Fibroblast of lung (primary cell): Measurements from ENCODE around the gene PHOSPHO2. TPM values are rescaled to one million over a fixed set of nuclear protein-coding genes. Genes with fewer than 3 reads are reported as not detected.

Source experiments
- DNase-seq, 2 donors: peaks; one replicate each; pipeline versions ENCODE4 v3.0.0 to v3.0.0-alpha.2; 2010; ENCODE audit warnings: low read depth in 2 of 2
- H2AFZ ChIP-seq: 2 replicates; pipeline ENCODE4 v1.5.1; 2012; ENCODE audit warnings: low read length, control low read depth, inconsistent platforms
- H3K27ac ChIP-seq: 2 replicates; pipeline ENCODE4 v1.5.1; 2011; ENCODE audit warnings: low read length, control low read depth; ENCODE audit not compliant: insufficient read depth
- H3K27me3 ChIP-seq: 2 replicates; pipeline ENCODE4 v1.5.1; 2011; ENCODE audit warnings: mild to moderate bottlenecking, low read length; ENCODE audit not compliant: control insufficient read depth, insufficient read depth
- H3K36me3 ChIP-seq: 2 replicates; pipeline ENCODE4 v1.5.1; 2011; ENCODE audit warnings: low read length; ENCODE audit not compliant: control insufficient read depth, insufficient read depth
- H3K4me1 ChIP-seq: 2 replicates; pipeline ENCODE4 v1.5.1; 2011; ENCODE audit warnings: low read length; ENCODE audit not compliant: control insufficient read depth, insufficient read depth; ENCODE audit errors: extremely low read depth
- H3K4me2 ChIP-seq: 2 replicates; pipeline ENCODE4 v1.5.1; 2011; ENCODE audit warnings: low read length, control low read depth; ENCODE audit not compliant: insufficient read depth; ENCODE audit errors: extremely low read depth
- H3K4me3 ChIP-seq, 4 experiments: fragments of 200-600 bp in 1 of 4; sonication (generic) in 1 of 4; replicated peaks in 1 of 4; 2 replicates each; pipeline ENCODE4 v1.5.1; 2011 to 2016; ENCODE audit warnings: low read length in 4 of 4, low read depth in 3 of 4, mild to moderate bottlenecking in 3 of 4, control low read depth in 2 of 4, inconsistent platforms in 1 of 4, mixed read lengths in 1 of 4; ENCODE audit not compliant: insufficient read depth in 1 of 4; ENCODE audit errors: control extremely low read depth in 1 of 4
- H3K79me2 ChIP-seq: 2 replicates; pipeline ENCODE4 v1.5.1; 2012; ENCODE audit warnings: mild to moderate bottlenecking, low read length, inconsistent platforms; ENCODE audit not compliant: control insufficient read depth, insufficient read depth
- H3K9ac ChIP-seq: 2 replicates; pipeline ENCODE4 v1.5.1; 2011; ENCODE audit warnings: mild to moderate bottlenecking, low read length, control low read depth; ENCODE audit not compliant: insufficient read depth
- H3K9me3 ChIP-seq: 2 replicates; pipeline ENCODE4 v1.5.1; 2012; ENCODE audit warnings: low read depth, low read length; ENCODE audit not compliant: control insufficient read depth, insufficient read depth
- H4K20me1 ChIP-seq: 2 replicates; pipeline ENCODE4 v1.5.1; 2011; ENCODE audit warnings: low read length; ENCODE audit not compliant: control insufficient read depth, insufficient read depth; ENCODE audit errors: extremely low read depth
- EZH2 ChIP-seq: IDR thresholded peaks from 2 replicates; pipeline ENCODE4 v1.5.1; 2012; ENCODE audit warnings: low read length, control low read depth, mild to moderate bottlenecking; ENCODE audit errors: missing control alignments
- polyA plus RNA-seq, 2 donors: library from polyadenylated mRNA; depleted of rRNA in 1 of 2; stranded (reverse) in 1 of 2; unstranded in 1 of 2; fragments of >200 nt; gene quantifications; 2 replicates each; pipeline ENCODE4 v1.2.1, GENCODE V29; 2011 to 2012; ENCODE audit warnings: missing spikeins in 1 of 2
- total RNA-seq: library from RNA; depleted of rRNA; stranded (reverse); fragments of >200 nt; gene quantifications from 2 replicates; pipeline ENCODE4 v1.2.1, GENCODE V29; 2014
- TF ChIP-seq, protein P1 (sequence below), 2 donors: IDR thresholded peaks in 1 of 2; conservative IDR thresholded peaks in 1 of 2; 1 replicate in 1 of 2; 2 replicates in 1 of 2; pipeline ENCODE4 v1.5.1; 2011 to 2012; ENCODE audit warnings: low read length in 2 of 2, control low read depth in 1 of 2, inconsistent platforms in 1 of 2, low read depth in 1 of 2, mild to moderate bottlenecking in 1 of 2

The PHOSPHO2 gene
- total and polyA plus RNA-seq, 2 donors (not counting 1 experiment from before 2014, with no cell fraction given) = 2.8 to 5.4 TPM

DNA sequence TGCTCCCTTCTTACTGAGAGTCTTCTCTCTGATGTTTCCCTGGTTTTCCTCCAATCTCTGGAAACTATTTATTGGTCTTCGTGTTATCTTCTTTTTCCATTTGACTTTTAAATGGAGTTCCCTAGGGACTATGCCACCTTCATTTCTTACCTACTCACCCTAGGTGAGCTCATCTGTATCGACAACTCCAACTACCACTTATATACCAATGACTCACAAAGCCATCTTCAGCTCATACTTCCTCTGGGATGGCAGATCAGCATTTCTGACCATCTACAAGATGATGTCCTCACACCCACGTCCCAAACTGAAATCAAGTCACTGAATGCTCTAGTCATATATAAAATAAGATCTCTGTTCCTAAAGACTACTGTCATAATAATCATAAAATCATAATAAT, 40.6 kb upstream of the PHOSPHO2 start:
- Histone ChIP-seq H3K27ac (no peak overlapping the region), H3K4me1 (no peaks in the 10 kb centered on the region), H3K79me2 (no peaks in the 10 kb centered on the region), H3K9ac (no peak overlapping the region), H3K4me3 (no peak overlapping the region), H4K20me1 (no peaks in the 10 kb centered on the region), H3K9me3 (no peaks in the 10 kb centered on the region), H3K27me3 (no peaks in the 10 kb centered on the region), H2AFZ (no peak overlapping the region), H3K36me3 (no peaks in the 10 kb centered on the region), H3K4me2 (no peak overlapping the region)
- DNase-seq = no peak
- TF ChIP-seq, protein P1, sequence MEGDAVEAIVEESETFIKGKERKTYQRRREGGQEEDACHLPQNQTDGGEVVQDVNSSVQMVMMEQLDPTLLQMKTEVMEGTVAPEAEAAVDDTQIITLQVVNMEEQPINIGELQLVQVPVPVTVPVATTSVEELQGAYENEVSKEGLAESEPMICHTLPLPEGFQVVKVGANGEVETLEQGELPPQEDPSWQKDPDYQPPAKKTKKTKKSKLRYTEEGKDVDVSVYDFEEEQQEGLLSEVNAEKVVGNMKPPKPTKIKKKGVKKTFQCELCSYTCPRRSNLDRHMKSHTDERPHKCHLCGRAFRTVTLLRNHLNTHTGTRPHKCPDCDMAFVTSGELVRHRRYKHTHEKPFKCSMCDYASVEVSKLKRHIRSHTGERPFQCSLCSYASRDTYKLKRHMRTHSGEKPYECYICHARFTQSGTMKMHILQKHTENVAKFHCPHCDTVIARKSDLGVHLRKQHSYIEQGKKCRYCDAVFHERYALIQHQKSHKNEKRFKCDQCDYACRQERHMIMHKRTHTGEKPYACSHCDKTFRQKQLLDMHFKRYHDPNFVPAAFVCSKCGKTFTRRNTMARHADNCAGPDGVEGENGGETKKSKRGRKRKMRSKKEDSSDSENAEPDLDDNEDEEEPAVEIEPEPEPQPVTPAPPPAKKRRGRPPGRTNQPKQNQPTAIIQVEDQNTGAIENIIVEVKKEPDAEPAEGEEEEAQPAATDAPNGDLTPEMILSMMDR (conservative IDR thresholded peaks at IDR 0.05 in 1 of 2, IDR thresholded peaks at IDR 0.05 in 1 of 2; ENCODE audit: low read depth in 1 of 2, low read length in 2 of 2) = no peak

DNA sequence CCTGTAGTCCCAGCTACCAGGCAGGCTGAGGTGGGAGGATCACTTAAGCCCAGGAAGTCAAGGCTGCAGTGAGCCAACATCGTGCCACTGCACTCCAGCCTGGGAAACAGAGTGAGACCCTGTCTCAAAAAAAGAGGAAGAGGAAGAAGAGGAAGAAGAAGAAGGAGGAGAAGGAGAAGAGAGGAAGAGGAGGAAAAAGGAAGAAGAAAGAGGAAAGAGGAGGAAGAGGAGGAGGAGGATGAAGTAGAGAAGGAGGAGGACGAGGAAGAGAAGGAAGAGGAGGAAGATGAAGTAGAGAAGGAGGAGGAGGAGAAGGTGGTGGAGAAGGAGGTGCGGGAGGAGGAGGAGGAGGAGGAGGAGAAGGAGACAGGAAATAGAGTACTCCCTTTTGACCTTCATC, 38.1 kb upstream of the PHOSPHO2 start:
- TF ChIP-seq, protein P1 (conservative IDR thresholded peaks at IDR 0.05 in 1 of 2, IDR thresholded peaks at IDR 0.05 in 1 of 2; ENCODE audit: low read depth in 1 of 2, low read length in 2 of 2) = no peak
- TF ChIP-seq EZH2 = no peak
- Histone ChIP-seq H3K9ac (no peak overlapping the region), H4K20me1 (no peaks in the 10 kb centered on the region), H3K36me3 (no peaks in the 10 kb centered on the region), H2AFZ (no peak overlapping the region), H3K4me3 (no peak overlapping the region), H3K4me1 (no peaks in the 10 kb centered on the region), H3K27me3 (peaks cover under 1% of the 10 kb centered on the region), H3K4me2 (no peak overlapping the region), H3K9me3 (no peaks in the 10 kb centered on the region), H3K27ac (no peak overlapping the region), H3K79me2 (no peaks in the 10 kb centered on the region)
- DNase-seq = no peak

DNA sequence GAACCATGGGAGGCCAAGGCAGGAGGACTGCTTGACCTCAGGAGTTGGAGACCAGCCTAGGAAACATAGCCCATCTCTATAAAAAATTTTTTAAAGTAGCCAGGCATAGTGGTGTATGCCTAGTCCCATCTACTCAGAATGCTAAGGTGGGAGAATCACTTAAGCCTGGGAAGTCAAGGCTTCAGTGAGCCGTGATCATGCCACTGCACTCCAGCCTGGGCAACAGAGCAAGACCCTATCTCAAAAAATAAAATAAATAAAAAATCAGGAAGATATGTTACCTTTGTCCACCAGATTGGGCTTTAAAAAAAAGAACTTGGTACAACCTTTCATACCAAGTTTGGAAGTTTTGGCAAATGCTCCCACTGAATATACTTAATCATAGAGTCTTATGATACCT, 35.4 kb upstream of the PHOSPHO2 start:
- H3K79me2 ChIP-seq = no peaks in the 10 kb centered on the region
- no peak overlapping the region for H3K9ac ChIP-seq
- DNase-seq = no peak
- H3K27ac ChIP-seq = no peak overlapping the region
- H4K20me1 ChIP-seq = no peaks in the 10 kb centered on the region
- H3K4me2 ChIP-seq = no peak overlapping the region
- H3K4me3 ChIP-seq = no peak overlapping the region
- no peaks in the 10 kb centered on the region for H3K4me1 ChIP-seq
- TF ChIP-seq EZH2 = no peak
- TF ChIP-seq, protein P1 (conservative IDR thresholded peaks at IDR 0.05 in 1 of 2, IDR thresholded peaks at IDR 0.05 in 1 of 2; ENCODE audit: low read depth in 1 of 2, low read length in 2 of 2) = no peak
- peaks cover 2% of the 10 kb centered on the region for H3K27me3 ChIP-seq
- no peaks in the 10 kb centered on the region for H3K36me3 ChIP-seq
- H3K9me3 ChIP-seq = no peaks in the 10 kb centered on the region
- no peak overlapping the region for H2AFZ ChIP-seq
